DOHH2 (cell line): Measurements from ENCODE around the gene SYT6.

Source experiments
- H3F3A ChIP-seq: fragments of 200-600 bp; sonication (generic), shearing (Covaris generic); 2 replicates; pipeline ENCODE4 v1.6.0; 2016; ENCODE audit warnings: antibody characterized with exemption, mild to moderate bottlenecking; ENCODE audit not compliant: control insufficient read depth, insufficient read depth
- H3K27ac ChIP-seq: fragments of 200-600 bp; sonication (generic); 2 replicates; pipeline ENCODE4 v1.5.1; 2014; ENCODE audit warnings: low read depth, mild to moderate bottlenecking, low read length, moderate library complexity
- H3K27me3 ChIP-seq: fragments of 200-600 bp; sonication (generic); 2 replicates; pipeline ENCODE4 v1.6.1; 2014; ENCODE audit warnings: mild to moderate bottlenecking, low read length, mixed read lengths; ENCODE audit not compliant: control insufficient read depth
- H3K36me3 ChIP-seq: fragments of 200-600 bp; sonication (generic); 2 replicates; pipeline ENCODE4 v1.6.1; 2014; ENCODE audit warnings: mild to moderate bottlenecking, low read length, moderate library complexity, mixed read lengths; ENCODE audit not compliant: control insufficient read depth
- H3K4me1 ChIP-seq: fragments of 200-600 bp; sonication (generic); 2 replicates; pipeline ENCODE4 v1.6.1; 2014; ENCODE audit warnings: mild to moderate bottlenecking, low read length, mixed read lengths; ENCODE audit not compliant: control insufficient read depth
- H3K4me2 ChIP-seq: fragments of 200-600 bp; sonication (generic); 2 replicates; pipeline ENCODE4 v1.6.0; 2014; ENCODE audit warnings: mild to moderate bottlenecking, low read length, moderate library complexity
- H3K4me3 ChIP-seq: fragments of 200-600 bp; sonication (generic); 2 replicates; pipeline ENCODE4 v1.5.1; 2014; ENCODE audit warnings: mild to moderate bottlenecking, low read length, mixed read lengths
- H3K79me2 ChIP-seq: fragments of 200-600 bp; sonication (generic); 2 replicates; pipeline ENCODE4 v1.6.1; 2014; ENCODE audit warnings: mild to moderate bottlenecking, low read length, mixed read lengths; ENCODE audit not compliant: control insufficient read depth
- H3K9me2 ChIP-seq: fragments of 200-600 bp; sonication (generic); replicated peaks from 2 replicates; pipeline ENCODE4 v1.6.1; 2014; ENCODE audit warnings: mild to moderate bottlenecking, low read length, mixed read lengths; ENCODE audit not compliant: control insufficient read depth
- H3K9me3 ChIP-seq: fragments of 200-600 bp; sonication (generic); 2 replicates; pipeline ENCODE4 v1.6.1; 2014; ENCODE audit warnings: antibody characterized with exemption, low read length, mixed read lengths; ENCODE audit not compliant: control insufficient read depth, insufficient read depth
- H4K20me1 ChIP-seq: fragments of 200-600 bp; sonication (generic); 2 replicates; pipeline ENCODE4 v1.6.0; 2014; ENCODE audit warnings: low read depth, mild to moderate bottlenecking, antibody characterized with exemption, low read length, moderate library complexity; ENCODE audit not compliant: control insufficient read depth, insufficient read depth
- EZH2phosphoT487 ChIP-seq: fragments of 200-600 bp; sonication (generic); IDR thresholded peaks from 2 replicates; pipeline ENCODE4 v1.6.1; 2017; ENCODE audit warnings: borderline replicate concordance, mild to moderate bottlenecking, antibody characterized with exemption, low read length, moderate library complexity, mixed read lengths
- TF ChIP-seq, protein P1 (sequence below): fragments of 200-600 bp; sonication (generic); IDR thresholded peaks from one replicate; pipeline ENCODE4 v1.5.1; 2014; ENCODE audit warnings: antibody characterized with exemption, mild to moderate bottlenecking, low read depth, low read length; ENCODE audit not compliant: poor library complexity, severe bottlenecking

The SYT6 gene

DNA sequence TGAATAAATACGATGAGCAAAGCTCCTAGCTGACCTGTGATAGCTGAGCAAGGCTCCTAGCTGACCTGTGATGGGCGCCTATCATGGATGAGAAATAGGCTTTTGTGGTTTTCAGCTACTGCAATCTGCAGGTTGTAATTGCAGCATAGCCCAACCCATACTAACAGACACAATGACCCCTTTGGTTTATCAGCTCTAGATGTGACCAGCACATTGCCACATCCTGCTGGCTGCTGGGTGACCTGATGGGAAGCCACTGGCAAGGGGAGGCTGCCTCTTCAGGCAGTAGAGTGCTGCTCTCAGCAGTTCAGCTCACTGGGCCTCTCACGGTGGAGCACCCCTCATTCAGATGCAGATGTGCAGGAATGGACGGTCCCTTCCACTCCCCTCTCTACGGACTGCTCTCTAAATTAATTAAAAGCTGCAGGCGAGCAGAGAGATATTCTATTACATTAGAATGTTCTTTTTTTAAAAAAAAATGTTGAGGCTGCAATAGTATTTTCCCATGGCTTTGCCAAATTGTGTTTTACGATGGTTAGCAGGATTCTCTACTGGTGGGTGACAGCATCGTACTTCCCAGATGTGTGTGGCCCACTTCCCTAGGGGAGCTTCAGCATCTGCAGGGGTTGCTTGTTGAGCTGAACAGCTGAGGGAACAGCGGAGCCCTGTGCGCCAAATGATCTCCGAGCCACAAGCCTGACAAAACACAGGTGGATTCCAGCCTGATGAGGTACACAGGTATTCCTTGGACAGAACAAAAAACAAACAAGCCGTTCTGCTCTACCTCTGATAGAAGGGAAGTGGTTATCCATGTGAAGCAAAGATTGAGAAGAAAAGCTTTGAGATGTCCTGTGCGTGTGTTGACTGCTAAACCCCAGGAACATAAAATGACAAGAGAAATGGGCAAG, 65.0 kb downstream of the SYT6 start:
- H3K27ac ChIP-seq: no peak overlapping the region
- no peaks in the 10 kb centered on the region for H3K79me2 ChIP-seq
- TF ChIP-seq, protein P1, sequence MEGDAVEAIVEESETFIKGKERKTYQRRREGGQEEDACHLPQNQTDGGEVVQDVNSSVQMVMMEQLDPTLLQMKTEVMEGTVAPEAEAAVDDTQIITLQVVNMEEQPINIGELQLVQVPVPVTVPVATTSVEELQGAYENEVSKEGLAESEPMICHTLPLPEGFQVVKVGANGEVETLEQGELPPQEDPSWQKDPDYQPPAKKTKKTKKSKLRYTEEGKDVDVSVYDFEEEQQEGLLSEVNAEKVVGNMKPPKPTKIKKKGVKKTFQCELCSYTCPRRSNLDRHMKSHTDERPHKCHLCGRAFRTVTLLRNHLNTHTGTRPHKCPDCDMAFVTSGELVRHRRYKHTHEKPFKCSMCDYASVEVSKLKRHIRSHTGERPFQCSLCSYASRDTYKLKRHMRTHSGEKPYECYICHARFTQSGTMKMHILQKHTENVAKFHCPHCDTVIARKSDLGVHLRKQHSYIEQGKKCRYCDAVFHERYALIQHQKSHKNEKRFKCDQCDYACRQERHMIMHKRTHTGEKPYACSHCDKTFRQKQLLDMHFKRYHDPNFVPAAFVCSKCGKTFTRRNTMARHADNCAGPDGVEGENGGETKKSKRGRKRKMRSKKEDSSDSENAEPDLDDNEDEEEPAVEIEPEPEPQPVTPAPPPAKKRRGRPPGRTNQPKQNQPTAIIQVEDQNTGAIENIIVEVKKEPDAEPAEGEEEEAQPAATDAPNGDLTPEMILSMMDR: no peak
- no peak for TF ChIP-seq EZH2phosphoT487
- H3K4me3 ChIP-seq: no peak overlapping the region
- no peak overlapping the region for H3K4me2 ChIP-seq
- H3K4me1 ChIP-seq: no peaks in the 10 kb centered on the region
- no peaks in the 10 kb centered on the region for H3K9me3 ChIP-seq
- no peaks in the 10 kb centered on the region for H3K36me3 ChIP-seq
- H3F3A ChIP-seq: no peaks in the 10 kb centered on the region
- H4K20me1 ChIP-seq: no peaks in the 10 kb centered on the region
- no peaks in the 10 kb centered on the region; the same call in 1 of the 2 replicates for H3K27me3 ChIP-seq
- H3K9me2 ChIP-seq: no peaks in the 10 kb centered on the region

DNA sequence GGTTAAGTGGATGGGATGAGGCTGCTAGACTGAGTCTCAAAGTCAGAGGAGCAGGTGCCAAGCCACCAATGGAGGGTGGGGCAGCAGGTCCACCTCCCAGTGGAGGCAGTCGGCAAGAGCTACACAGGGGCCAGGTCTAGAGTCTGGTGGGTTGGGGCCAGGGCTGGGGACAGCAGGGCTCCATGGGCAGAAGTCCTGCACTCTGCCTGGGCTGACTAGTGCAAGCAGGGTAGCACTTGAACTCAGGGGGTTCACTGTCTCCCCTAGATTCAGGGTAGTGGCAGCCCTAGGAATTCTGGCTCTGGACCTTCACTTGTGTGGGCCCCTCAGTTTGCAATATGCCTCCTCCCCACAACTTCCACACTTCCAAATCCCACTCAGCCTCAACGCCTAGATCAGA, 66.2 kb downstream of the SYT6 start:
- Histone ChIP-seq H3K27me3 (no peaks in the 10 kb centered on the region; the same call in 1 of the 2 replicates), H3K9me2 (no peaks in the 10 kb centered on the region), H3K9me3 (no peaks in the 10 kb centered on the region), H3F3A (no peaks in the 10 kb centered on the region), H3K4me1 (no peaks in the 10 kb centered on the region), H3K4me3 (no peak overlapping the region), H4K20me1 (no peaks in the 10 kb centered on the region), H3K4me2 (no peak overlapping the region), H3K27ac (no peak overlapping the region), H3K36me3 (no peaks in the 10 kb centered on the region), H3K79me2 (no peaks in the 10 kb centered on the region)
- TF ChIP-seq EZH2phosphoT487: no peak
- TF ChIP-seq, protein P1: no peak

DNA sequence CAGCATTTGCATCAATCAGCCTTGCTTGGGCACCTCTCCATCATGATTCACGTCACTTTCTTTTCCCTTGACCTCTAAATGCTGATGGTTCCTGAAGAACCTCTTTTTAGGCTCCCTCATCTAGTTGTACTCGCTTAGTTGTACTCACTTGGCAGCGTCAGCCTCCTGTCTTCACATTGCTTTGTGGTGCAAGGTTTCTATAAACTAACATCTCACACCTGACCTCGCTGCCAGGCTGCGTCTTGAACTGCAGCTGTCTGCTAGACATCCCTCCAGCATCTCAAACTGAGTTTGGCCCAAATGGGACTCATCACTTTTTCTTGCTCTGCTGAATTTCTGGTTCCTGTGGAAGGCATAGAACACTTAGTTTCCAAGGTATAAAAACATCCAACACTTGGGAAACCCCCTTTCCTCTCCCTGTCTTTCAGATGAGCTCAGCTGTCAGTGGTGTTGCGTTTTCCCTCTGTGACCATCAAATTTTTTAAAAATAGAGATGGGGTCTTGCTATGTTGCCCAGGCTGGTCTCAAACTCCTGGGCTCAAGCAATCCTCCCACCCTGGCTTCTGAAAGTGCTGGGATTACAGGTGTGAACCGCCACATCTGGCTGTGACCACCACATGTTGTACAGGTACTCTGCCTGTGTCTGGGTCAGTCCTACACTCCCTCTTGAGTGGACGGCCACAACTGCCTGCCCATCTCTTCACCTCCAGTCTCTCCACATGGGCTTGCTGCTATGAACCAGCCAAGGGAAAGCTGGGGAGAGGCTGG, 66.9 kb downstream of the SYT6 start:
- H4K20me1 ChIP-seq: no peaks in the 10 kb centered on the region
- H3K9me2 ChIP-seq: no peaks in the 10 kb centered on the region
- H3K9me3 ChIP-seq: no peaks in the 10 kb centered on the region
- H3K4me3 ChIP-seq: no peak overlapping the region
- no peak for TF ChIP-seq EZH2phosphoT487
- TF ChIP-seq, protein P1: no peak
- H3K4me1 ChIP-seq: no peaks in the 10 kb centered on the region
- no peaks in the 10 kb centered on the region; the same call in 1 of the 2 replicates for H3K27me3 ChIP-seq
- no peaks in the 10 kb centered on the region for H3F3A ChIP-seq
- H3K4me2 ChIP-seq: no peak overlapping the region
- H3K27ac ChIP-seq: no peak overlapping the region
- no peaks in the 10 kb centered on the region for H3K36me3 ChIP-seq
- no peaks in the 10 kb centered on the region for H3K79me2 ChIP-seq
